Epithelial cell of prostate (primary cell): ENCODE measurements around the gene POU2AF2.
"Not testable (repeated sequence)": the region's sequence is repeated elsewhere in the genome, so short reads cannot be mapped to it uniquely, and the experiment has no call there.

Source experiments
- DNase-seq: peaks from one replicate; pipeline ENCODE4 v3.0.0-alpha.2; 2011; ENCODE audit warnings: low read depth, low spot score
- H3K27ac ChIP-seq: fragments of 450-650 bp; 2 replicates; pipeline ENCODE4 v1.5.1; 2017; ENCODE audit warnings: mild to moderate bottlenecking

Gene POU2AF2

GRCh38 chr11:111245425-111245824 lies at the start of gene POU2AF2:
Gene POU2AF2, plus strand, starts transcription at chr11:111245725. Its CDS starts 129 bp downstream, at chr11:111245854.
- H3K27ac ChIP-seq, result no peak within 1 kb of the TSS
- DNase-seq, result no peak

- H3K27ac ChIP-seq, result no peak overlapping the region
- no peak for DNase-seq
Observed at GRCh38 chr11:111200010-111200534, 45.5 kb upstream of the POU2AF2 start.

GRCh38 chr11:111204211-111204610 lies 41.3 kb upstream of the POU2AF2 start:
- H3K27ac ChIP-seq, result no peak overlapping the region
- no peak for DNase-seq

- DNase-seq, result no peak
- peak overlapping the region; percentile 36 for H3K27ac ChIP-seq
Observed at GRCh38 chr11:111205632-111206385, 39.7 kb upstream of the POU2AF2 start.

GRCh38 chr11:111206472-111206871 lies 39.1 kb upstream of the POU2AF2 start:
- peak overlapping the region; percentile 36 for H3K27ac ChIP-seq
- no peak for DNase-seq

- no peak for DNase-seq
Observed at GRCh38 chr11:111207213-111207612, 38.3 kb upstream of the POU2AF2 start.

GRCh38 chr11:111209543-111210355 lies 35.8 kb upstream of the POU2AF2 start:
- no peak for DNase-seq
- H3K27ac ChIP-seq, result no peak overlapping the region

More at GRCh38 chr11:111207213-111207612, 38.3 kb upstream of the POU2AF2 start:
- no peak overlapping the region for H3K27ac ChIP-seq

- no peak for DNase-seq
- no peak overlapping the region for H3K27ac ChIP-seq
Observed at GRCh38 chr11:111213256-111213655, 32.3 kb upstream of the POU2AF2 start.

- no peak overlapping the region for H3K27ac ChIP-seq
- no peak for DNase-seq
Observed at GRCh38 chr11:111220721-111221120, 24.8 kb upstream of the POU2AF2 start.

GRCh38 chr11:111221208-111221607 lies 24.3 kb upstream of the POU2AF2 start:
- DNase-seq, result no peak
- H3K27ac ChIP-seq, result no peak overlapping the region

GRCh38 chr11:111221936-111222335 lies 23.6 kb upstream of the POU2AF2 start:
- DNase-seq, H3K27ac ChIP-seq: not testable (repeated sequence)

- not testable (repeated sequence) for DNase-seq, H3K27ac ChIP-seq
Observed at GRCh38 chr11:111222821-111223455, 22.6 kb upstream of the POU2AF2 start.

- no peak for DNase-seq
- H3K27ac ChIP-seq, result no peak overlapping the region
Observed at GRCh38 chr11:111225881-111226280, 19.6 kb upstream of the POU2AF2 start.

GRCh38 chr11:111229604-111230003 lies 15.9 kb upstream of the POU2AF2 start:
- H3K27ac ChIP-seq, result no peak overlapping the region
- DNase-seq, result no peak

- H3K27ac ChIP-seq, result no peak overlapping the region
- DNase-seq, result no peak
Observed at GRCh38 chr11:111230122-111230465, 15.4 kb upstream of the POU2AF2 start.

- no peak overlapping the region for H3K27ac ChIP-seq
- DNase-seq, result no peak
Observed at GRCh38 chr11:111231836-111232235, 13.7 kb upstream of the POU2AF2 start.

GRCh38 chr11:111236383-111236782 lies 9.1 kb upstream of the POU2AF2 start:
- DNase-seq, result no peak
- H3K27ac ChIP-seq, result no peak overlapping the region

- no peak for DNase-seq
- no peak overlapping the region for H3K27ac ChIP-seq
Observed at GRCh38 chr11:111237926-111238325, 7.6 kb upstream of the POU2AF2 start.

- no peak overlapping the region for H3K27ac ChIP-seq
Observed at GRCh38 chr11:111246956-111247355, 1.4 kb downstream of the POU2AF2 start.

GRCh38 chr11:111250936-111251335 lies 5.4 kb downstream of the POU2AF2 start:
- H3K27ac ChIP-seq, result no peak overlapping the region
- no peak for DNase-seq

More at GRCh38 chr11:111246956-111247355, 1.4 kb downstream of the POU2AF2 start:
- no peak for DNase-seq

- H3K27ac ChIP-seq, result no peak overlapping the region
Observed at GRCh38 chr11:111253131-111253530, 7.6 kb downstream of the POU2AF2 start.

More at GRCh38 chr11:111253131-111253530, 7.6 kb downstream of the POU2AF2 start:
- no peak for DNase-seq
